GM23248 (cell line): Measurements from ENCODE around the gene RBL2. TPM values are rescaled to one million over a fixed set of nuclear protein-coding genes. Genes with fewer than 3 reads are reported as not detected.

Experiments
- DNase-seq: peaks from one replicate; pipeline ENCODE4 v3.0.0-alpha.2; 2015
- H2AFZ ChIP-seq: fragments of 200-600 bp; sonication (generic); 2 replicates; pipeline ENCODE4 v1.6.1; 2016; ENCODE audit warnings: antibody characterized with exemption
- H3F3A ChIP-seq: fragments of 200-600 bp; sonication (generic); 2 replicates; pipeline ENCODE4 v1.6.1; 2016; ENCODE audit warnings: mild to moderate bottlenecking, antibody characterized with exemption, mixed run types; ENCODE audit not compliant: insufficient read depth
- H3K27ac ChIP-seq: fragments of 200-600 bp; sonication (generic); 2 replicates; pipeline ENCODE4 v1.5.1; 2016; ENCODE audit warnings: mild to moderate bottlenecking
- H3K27me3 ChIP-seq: fragments of 200-600 bp; sonication (generic); replicated peaks from 2 replicates; pipeline ENCODE4 v1.6.1; 2016; ENCODE audit warnings: mild to moderate bottlenecking; ENCODE audit not compliant: insufficient read depth
- H3K36me3 ChIP-seq: fragments of 200-600 bp; sonication (generic); 2 replicates; pipeline ENCODE4 v1.6.1; 2016; ENCODE audit warnings: low read depth, mild to moderate bottlenecking
- H3K4me1 ChIP-seq: fragments of 200-600 bp; sonication (generic); 2 replicates; pipeline ENCODE4 v1.6.1; 2016; ENCODE audit warnings: mild to moderate bottlenecking; ENCODE audit not compliant: insufficient read depth
- H3K4me2 ChIP-seq: fragments of 200-600 bp; sonication (generic); one replicate; pipeline ENCODE4 v1.6.1; 2016; ENCODE audit warnings: mild to moderate bottlenecking; ENCODE audit not compliant: unreplicated experiment
- H3K4me3 ChIP-seq: fragments of 200-600 bp; sonication (generic); 2 replicates; pipeline ENCODE4 v1.5.1; 2016; ENCODE audit warnings: mild to moderate bottlenecking
- H3K79me2 ChIP-seq: fragments of 200-600 bp; sonication (generic); 2 replicates; pipeline ENCODE4 v1.6.1; 2016; ENCODE audit warnings: mild to moderate bottlenecking; ENCODE audit not compliant: insufficient read depth
- H3K9ac ChIP-seq: fragments of 200-600 bp; sonication (generic); 2 replicates; pipeline ENCODE4 v1.6.1; 2016; ENCODE audit warnings: mild to moderate bottlenecking
- H3K9me2 ChIP-seq: fragments of 200-600 bp; sonication (generic); 2 replicates; pipeline ENCODE4 v1.6.1; 2016; ENCODE audit warnings: mixed run types, mild to moderate bottlenecking, moderate library complexity; ENCODE audit not compliant: insufficient read depth
- H3K9me3 ChIP-seq: fragments of 200-600 bp; sonication (generic); one replicate; pipeline ENCODE4 v1.6.1; 2017; ENCODE audit warnings: low read depth
- H4K20me1 ChIP-seq: fragments of 200-600 bp; sonication (generic); 2 replicates; pipeline ENCODE4 v1.6.0; 2016; ENCODE audit not compliant: insufficient read depth
- EZH2 ChIP-seq: fragments of 200-600 bp; sonication (generic); IDR thresholded peaks from 2 replicates; pipeline ENCODE4 v1.6.1; 2018; ENCODE audit warnings: antibody characterized with exemption, mild to moderate bottlenecking; ENCODE audit not compliant: insufficient read depth, poor library complexity, severe bottlenecking
- EZH2phosphoT487 ChIP-seq: fragments of 200-600 bp; sonication (generic); IDR thresholded peaks from 2 replicates; pipeline ENCODE4 v1.6.1; 2018; ENCODE audit warnings: antibody characterized with exemption, moderate library complexity, mild to moderate bottlenecking, low read depth; ENCODE audit not compliant: insufficient read depth
- WGBS, 2 experiments: methylation state at CpG; one replicate each; pipeline ENCODE4 v1.1.6; 2015 to 2017; ENCODE audit warnings: low lambda C conversion rate in 2 of 2, low coverage in 1 of 2; ENCODE audit errors: missing lambda C conversion rate in 2 of 2; 5-methylcytosine and 5-hydroxymethylcytosine counted together
- in situ Hi-C: fragments of 300-500 bp; cut with MboI; formaldehyde crosslinking; loops from 2 replicates; pipeline ENCODE4 v1.15.0; 2020
- polyA plus RNA-seq: library from polyadenylated mRNA; unstranded; fragments of >200 nt; fragmentation: Nextera tagmentation; extraction: Ambion mirVana; gene quantifications from 2 replicates; pipeline ENCODE4 v1.2.1, GENCODE V29; 2016
- total RNA-seq: library from RNA; depleted of rRNA; stranded (reverse); fragments of >200 nt; shearing (Covaris generic); gene quantifications from 2 replicates; pipeline ENCODE4 v1.2.3, GENCODE V29; 2014

Gene RBL2
- total and polyA plus RNA-seq, 2 experiments from 2014 or later, result 32.2 to 44.5 TPM

DNA sequence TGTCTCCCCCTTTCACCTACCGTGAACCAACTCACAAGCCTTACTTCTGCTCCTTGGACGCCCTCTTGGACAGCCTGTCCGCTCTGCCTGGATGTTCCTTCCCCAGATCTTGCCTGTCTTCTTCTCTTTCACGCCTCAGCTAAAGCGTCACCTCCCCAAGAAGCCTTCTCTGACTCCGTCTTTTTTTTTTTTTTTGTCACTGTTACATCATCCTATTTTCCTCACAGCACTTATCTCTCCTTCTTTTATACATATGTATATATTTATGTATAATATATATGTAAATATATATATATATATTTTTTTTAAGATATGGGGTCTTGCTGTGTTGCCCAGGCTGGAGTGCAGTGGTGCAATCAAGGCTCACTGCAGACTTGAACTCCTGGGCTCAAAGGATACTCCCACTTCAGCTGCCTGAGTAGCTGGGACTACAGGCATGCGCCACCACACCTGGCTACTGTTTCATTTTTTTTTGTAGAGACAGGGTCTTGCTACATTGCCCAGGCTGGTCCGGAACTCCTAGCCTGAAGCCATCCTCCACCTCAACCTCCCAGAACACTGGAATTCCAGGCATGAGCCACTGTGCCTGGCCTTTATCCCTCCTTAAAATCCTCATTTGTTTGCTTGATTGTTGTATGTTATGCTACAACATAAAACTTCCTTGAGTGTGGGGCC is 85.3 kb downstream of the RBL2 start:
- Histone ChIP-seq H3K4me1 (no peaks in the 10 kb centered on the region), H3K9me3 (no peaks in the 10 kb centered on the region), H3K4me2 (no peak overlapping the region), H2AFZ (no peak overlapping the region), H3K79me2 (no peaks in the 10 kb centered on the region), H3K9ac (no peak overlapping the region), H3K4me3 (no peak overlapping the region), H3K9me2 (no peaks in the 10 kb centered on the region), H3F3A (no peaks in the 10 kb centered on the region), H4K20me1 (no peaks in the 10 kb centered on the region), H3K27me3 (no peaks in the 10 kb centered on the region), H3K27ac (no peak overlapping the region), H3K36me3 (no peaks in the 10 kb centered on the region)
- TF ChIP-seq EZH2phosphoT487, result no peak
- no peak for TF ChIP-seq EZH2
- no peak for DNase-seq
- in situ Hi-C loops, result no loop called here
- 80 to 82% methylated on average over 8 of the region's 8 CpGs for WGBS, 2 experiments

DNA sequence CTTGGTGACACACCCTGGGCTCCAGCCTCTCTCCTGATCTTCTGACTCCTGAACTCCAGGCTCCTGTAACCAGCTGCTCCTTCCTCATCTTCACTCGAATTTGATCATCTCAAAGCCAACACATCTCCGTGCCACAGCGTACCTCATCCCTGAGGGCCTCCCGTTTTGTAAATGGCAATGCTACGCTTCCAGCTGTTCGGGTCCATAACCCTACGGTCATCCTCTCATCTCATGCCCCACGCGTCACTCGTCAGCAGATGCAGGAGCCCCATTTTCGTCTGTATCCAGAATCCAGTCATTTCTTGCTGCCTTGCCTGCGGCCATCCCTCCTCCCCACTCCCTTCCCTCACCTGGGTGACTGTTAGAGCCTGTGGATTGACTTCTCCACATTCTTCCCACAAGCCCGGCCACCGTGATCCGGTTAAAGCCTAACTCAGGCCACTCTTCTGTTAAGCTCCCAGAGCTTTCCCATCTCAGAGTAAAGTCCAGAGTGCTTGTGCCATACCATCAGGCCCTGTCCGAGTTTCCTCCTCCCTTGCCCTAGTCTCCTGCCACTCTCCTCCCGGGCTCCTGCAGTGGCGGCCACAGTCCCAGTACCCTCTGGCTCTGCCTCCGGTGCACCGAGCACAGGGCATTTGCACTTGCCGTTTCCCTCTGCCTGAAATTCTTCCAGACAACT is 89.0 kb downstream of the RBL2 start:
- Histone ChIP-seq H3K4me3 (no peak overlapping the region), H3K79me2 (no peaks in the 10 kb centered on the region), H3K36me3 (no peaks in the 10 kb centered on the region), H3K27me3 (no peaks in the 10 kb centered on the region), H4K20me1 (no peaks in the 10 kb centered on the region), H3F3A (no peaks in the 10 kb centered on the region), H3K9me2 (no peaks in the 10 kb centered on the region), H2AFZ (no peak overlapping the region), H3K4me1 (no peaks in the 10 kb centered on the region), H3K27ac (no peak overlapping the region), H3K4me2 (no peak overlapping the region), H3K9ac (no peak overlapping the region), H3K9me3 (no peaks in the 10 kb centered on the region)
- 79 to 88% methylated on average over 21 of the region's 21 CpGs for WGBS, 2 experiments
- in situ Hi-C loops, result no loop called here
- no peak for TF ChIP-seq EZH2phosphoT487
- DNase-seq, result no peak

DNA sequence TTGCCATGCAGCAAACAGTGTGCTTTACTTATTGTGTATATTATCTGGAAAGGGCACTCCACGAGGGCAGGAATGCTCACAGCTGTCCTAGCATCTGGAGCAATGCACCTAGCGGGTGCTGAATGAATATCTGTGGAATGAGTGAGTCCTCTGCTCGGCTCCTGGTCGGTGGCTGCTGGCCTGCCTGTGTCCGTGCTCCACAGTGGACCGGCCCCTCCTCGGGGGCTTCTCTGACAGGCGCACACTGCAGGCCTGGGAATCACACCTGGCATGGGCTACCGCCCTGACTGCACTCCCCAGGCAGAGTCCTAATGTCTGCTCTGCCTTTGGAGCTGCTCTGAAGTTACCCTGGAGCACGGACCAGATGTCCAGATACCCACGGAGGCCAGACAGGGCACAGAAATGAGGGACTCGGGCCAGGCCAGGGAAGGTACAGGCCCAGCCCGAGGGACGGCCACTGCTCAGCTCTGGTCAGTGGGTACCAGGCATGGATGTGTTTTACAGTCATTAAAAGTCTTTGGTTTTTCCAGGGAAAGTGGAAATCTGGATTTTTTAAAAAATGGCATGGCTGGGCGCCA is 89.8 kb downstream of the RBL2 start:
- Histone ChIP-seq H3K9me2 (no peaks in the 10 kb centered on the region), H3K9me3 (no peaks in the 10 kb centered on the region), H3K4me2 (no peak overlapping the region), H3K36me3 (no peaks in the 10 kb centered on the region), H3K9ac (no peak overlapping the region), H4K20me1 (no peaks in the 10 kb centered on the region), H3K79me2 (no peaks in the 10 kb centered on the region), H3K4me1 (no peaks in the 10 kb centered on the region), H3K4me3 (no peak overlapping the region), H3K27me3 (no peaks in the 10 kb centered on the region), H3F3A (no peaks in the 10 kb centered on the region), H2AFZ (no peak overlapping the region), H3K27ac (no peak overlapping the region)
- TF ChIP-seq EZH2 (no peak), EZH2phosphoT487 (no peak)
- 68 to 71% methylated on average over 15 of the region's 15 CpGs for WGBS, 2 experiments
- DNase-seq, result no peak
- in situ Hi-C loops, result no loop called here

DNA sequence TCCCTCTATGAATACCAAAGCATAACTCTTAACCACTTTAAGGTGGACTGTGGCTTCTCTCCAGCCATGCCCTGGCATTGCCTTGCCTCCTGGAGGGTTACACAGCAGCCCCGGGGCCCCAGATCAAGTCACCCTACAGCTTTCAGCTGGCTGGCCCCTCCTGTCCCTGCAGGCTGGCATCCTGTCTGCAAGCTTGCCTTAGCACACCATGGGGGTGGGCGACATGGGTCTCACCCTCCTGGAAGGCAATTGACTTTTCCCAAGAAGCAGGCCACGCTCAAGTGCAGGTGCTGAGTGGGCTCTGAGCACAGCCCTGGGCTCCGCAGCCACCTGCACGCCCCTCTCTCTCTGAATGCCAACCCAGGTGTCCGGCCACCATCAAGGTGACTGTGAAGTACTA is 94.5 kb downstream of the RBL2 start:
- no peaks in the 10 kb centered on the region for H3K27me3 ChIP-seq
- no peaks in the 10 kb centered on the region for H4K20me1 ChIP-seq
- H2AFZ ChIP-seq, result no peak overlapping the region
- H3K79me2 ChIP-seq, result no peaks in the 10 kb centered on the region
- H3K9me2 ChIP-seq, result no peaks in the 10 kb centered on the region
- no peak overlapping the region for H3K27ac ChIP-seq
- no peak overlapping the region for H3K4me3 ChIP-seq
- TF ChIP-seq EZH2phosphoT487 (no peak), EZH2 (no peak)
- H3K36me3 ChIP-seq, result no peaks in the 10 kb centered on the region
- in situ Hi-C loops, result loop anchor here (25.0 kb wide), 1 partner anchor 1734 kb away; no protein-coding TSS in a partner anchor
- no peak overlapping the region for H3K4me2 ChIP-seq
- H3K9me3 ChIP-seq, result no peaks in the 10 kb centered on the region
- no peaks in the 10 kb centered on the region for H3F3A ChIP-seq
- 66 to 76% methylated on average over 6 of the region's 6 CpGs for WGBS, 2 experiments
- H3K4me1 ChIP-seq, result no peaks in the 10 kb centered on the region
- no peak for DNase-seq
- H3K9ac ChIP-seq, result no peak overlapping the region
